GM18873 (cell line): Measurements from ENCODE around the gene MISP3.
"Not testable (repeated sequence)": the region's sequence is repeated elsewhere in the genome, so short reads cannot be mapped to it uniquely, and the experiment has no call there.

Experiments used
- ATAC-seq: cut with Tn5 transposase; IDR thresholded peaks from one replicate; pipeline ENCODE4 v1.9.1; 2021; ENCODE audit warnings: mild to moderate bottlenecking, moderate library complexity, moderate number of reproducible peaks; ENCODE audit not compliant: unreplicated experiment, low FRiP score

The MISP3 gene

DNA sequence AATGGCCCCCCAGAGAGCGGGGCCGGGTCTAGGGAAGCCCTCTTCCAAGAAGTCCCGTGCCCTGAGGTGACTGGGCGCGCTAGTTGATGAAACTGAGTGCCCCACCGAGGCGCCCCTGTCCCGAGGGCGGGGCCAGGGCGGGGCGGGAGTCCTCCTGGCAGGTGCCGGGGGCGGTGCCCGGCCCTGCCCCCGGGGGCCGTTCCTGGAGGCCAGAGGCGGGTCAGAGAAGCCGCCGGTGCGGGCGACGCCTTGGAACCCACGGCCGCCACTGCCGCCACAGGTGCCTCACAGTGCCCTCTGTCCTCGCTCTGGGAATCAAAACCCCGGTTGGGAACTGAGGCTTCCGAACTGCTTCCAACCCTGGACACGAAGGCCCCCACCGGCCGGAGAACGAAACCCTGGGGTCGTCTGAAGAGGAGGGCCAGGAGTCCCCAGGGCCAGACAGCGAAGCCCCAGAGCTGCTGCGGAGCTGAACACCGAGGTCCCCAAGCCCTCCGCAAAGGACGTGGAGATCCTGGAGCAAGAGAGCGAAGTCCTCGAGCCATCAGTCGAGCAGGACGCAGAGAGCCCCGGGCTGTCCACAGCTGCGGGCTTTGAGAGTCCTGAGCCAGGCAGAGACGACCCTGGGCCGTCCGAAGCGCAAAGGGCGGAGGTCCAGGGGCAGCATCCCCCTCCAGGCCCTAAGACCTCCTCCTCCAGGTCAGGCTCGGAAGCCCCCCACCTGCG is at the start of gene MISP3:
Gene MISP3, plus strand, starts transcription at position 252 of the 726 bp plus-strand sequence. CDS start 524 bp downstream, outside the sequence.
- ATAC-seq, result no peak

GRCh38 chr19:14023404-14024235 is 49.0 kb upstream of the MISP3 start:
- no peak for ATAC-seq

DNA sequence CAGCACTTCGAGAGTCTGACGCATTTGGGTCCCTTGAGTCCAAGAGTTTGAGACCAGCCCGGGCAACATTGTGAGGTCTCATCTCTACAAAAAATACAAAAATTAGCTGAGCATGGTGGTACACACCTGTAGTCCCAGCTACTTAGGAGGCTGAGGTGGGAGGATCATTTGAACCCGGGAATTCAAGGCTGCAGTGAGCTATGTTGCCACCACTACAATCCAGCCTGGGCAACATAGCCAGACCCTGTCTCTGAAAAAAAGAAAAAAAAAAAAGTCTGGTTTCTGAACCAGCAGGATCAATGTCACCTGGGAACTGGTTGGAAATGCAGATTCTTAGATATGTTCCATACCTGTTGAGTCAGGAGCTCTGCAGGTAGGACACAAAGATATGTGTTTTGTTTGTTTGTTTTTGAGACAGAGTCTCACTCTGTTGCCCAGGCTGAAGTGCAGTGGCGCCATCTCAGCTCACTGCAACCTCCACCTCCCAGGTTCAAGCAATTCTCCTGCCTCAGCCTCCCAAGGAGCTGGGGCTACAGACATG is 45.9 kb upstream of the MISP3 start:
- ATAC-seq, result not testable (repeated sequence)

GRCh38 chr19:14027856-14028450 is 44.6 kb upstream of the MISP3 start, which contains the start of gene RLN3:
Gene RLN3 (plus strand): TSS chr19:14028148. CDS start chr19:14028205, 57 bp downstream.
- ATAC-seq, result no peak

DNA sequence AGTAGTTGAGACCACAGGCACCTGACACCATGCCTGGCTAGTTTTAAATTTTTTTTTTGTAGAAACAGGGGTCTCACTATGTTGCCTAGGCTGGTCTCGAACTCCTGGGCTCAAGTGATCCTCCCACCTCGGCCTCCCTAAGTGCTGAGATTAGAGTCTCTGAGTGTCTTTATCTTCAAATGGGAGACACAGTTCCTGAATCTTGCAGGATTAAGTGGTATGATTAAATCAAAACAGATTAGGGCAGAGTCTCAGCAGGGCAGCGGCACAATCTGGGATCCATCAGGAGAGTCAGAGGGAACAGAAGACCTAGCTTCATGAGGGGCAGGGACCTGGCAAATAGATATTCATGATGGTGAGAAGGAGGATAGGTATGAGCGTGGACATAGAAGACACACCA is 43.7 kb upstream of the MISP3 start:
- no peak for ATAC-seq

DNA sequence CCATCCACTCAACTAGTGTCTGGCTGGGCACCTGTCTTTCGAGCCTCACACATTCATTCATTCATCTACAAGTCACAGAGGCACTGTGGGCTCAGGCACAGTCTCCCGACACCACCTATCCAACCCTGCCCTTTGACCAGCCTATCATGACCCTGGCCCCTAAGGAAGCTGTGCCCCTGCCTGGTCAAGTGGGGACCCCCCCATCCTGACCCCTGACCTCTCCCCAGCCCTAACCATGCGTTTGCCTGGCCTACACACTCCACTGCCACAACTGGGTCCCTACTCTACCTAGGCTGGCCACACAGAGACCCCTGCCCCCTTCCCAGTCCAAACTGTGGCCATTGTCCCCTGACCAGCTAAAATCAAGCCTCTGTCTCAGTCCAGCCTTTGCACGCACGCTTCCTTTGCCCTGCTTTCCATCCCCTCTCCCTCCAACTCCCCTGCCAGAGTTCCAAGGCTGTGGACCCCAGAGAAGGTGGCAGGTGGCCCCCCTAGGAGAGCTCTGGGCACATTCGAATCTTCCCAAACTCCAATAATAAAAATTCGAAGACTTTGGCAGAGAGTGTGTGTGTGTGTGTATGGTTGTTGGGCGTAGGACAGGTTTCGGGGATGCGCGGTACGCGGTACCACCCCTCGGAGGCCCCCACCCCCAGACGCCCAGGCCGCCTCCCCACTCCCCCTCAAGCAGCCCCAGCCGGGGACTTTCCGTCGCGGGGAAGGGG is 41.4 kb upstream of the MISP3 start:
- ATAC-seq, result no peak

GRCh38 chr19:14031719-14032480 is 40.7 kb upstream of the MISP3 start, which contains the start of gene IL27RA:
Gene IL27RA (plus strand): TSS chr19:14031762. CDS start chr19:14031873, 111 bp downstream.
- ATAC-seq, result no peak

- no peak for ATAC-seq
These were observed 38.6 kb upstream of the MISP3 start for GRCh38 chr19:14033946-14034345.

DNA sequence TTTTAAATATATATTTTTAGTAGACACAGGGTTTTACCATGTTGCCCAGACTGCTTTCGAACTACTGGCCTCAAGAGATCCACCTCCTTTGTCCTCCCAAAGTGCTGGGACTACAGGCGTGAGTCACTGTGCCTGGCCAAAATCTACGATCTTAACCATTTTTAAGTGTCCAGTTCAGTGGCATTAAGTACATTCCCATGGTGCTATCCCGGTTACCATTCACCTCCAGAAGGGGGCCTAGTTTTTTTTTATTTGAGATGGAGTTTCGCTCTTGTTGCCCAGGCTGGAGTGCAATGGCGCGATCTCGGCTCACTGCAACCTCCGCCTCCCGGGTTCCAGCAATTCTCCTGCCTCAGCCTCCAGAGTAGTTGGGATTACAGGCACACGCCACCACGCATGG is 37.4 kb upstream of the MISP3 start:
- ATAC-seq, result not testable (repeated sequence)

GRCh38 chr19:14035706-14036105 is 36.9 kb upstream of the MISP3 start:
- no peak for ATAC-seq

DNA sequence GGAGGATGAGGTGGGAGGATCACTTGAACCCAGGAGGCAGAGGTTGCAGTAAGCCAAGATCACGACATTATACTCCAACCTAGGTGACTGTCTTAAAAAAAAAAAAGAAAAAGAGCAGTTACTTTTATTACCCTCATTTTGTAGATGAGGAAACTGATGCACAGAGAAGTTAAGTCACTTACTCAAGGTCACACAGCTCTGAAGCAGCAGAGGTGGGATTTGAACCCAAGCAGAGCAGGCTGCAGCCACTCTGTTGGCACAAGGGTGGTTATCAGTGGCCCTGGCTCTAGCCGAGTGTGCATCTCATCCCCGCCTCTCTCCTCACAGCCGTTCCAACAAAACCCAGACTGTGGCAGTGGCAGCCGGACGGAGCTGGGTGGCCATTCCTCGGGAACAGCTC is 33.4 kb upstream of the MISP3 start:
- ATAC-seq, result no peak

DNA sequence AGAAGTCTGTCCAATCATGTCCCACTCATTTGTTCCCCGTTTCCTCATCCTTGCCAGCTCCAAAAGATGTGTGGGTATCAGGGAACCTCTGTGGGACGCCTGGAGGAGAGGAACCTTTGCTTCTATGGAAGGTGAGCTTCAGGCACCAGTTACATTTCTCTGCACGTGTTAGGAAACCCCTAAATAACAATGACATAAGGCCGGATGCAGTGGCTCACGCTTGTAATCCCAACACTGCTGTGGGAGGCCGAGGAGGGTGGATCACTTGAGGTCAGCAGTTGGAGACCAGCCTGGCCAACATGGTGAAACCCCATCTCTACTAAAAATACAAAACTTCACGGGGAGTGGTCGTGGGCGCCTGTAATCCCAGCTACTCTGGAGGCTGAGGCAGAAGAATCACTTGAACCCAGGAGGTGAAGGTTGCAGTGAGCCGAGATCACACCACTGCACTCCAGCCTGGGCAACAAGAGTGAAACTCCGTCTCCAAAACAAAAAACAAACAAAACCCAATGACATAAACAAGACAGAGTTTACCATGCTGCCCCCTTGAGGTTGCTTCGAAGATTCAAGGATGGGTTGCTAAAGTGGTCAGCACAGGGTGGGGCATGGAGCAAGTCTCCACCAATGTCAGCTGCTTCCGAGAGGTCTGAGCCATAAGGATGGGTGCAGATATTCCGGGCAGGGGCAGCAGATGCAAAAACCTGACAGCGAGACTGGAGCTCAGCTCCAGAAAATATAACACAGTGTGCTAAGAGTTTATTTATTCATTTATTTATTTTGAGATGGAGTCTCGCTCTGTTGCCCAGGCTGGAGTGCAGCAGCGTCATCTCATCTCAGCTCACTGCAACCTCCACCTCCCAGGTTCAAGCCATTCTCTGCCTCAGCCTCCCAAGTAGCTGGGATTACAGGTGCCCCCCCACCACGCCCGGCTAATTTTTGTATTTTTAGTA is 29.7 kb upstream of the MISP3 start:
- ATAC-seq, result not testable (repeated sequence)

DNA sequence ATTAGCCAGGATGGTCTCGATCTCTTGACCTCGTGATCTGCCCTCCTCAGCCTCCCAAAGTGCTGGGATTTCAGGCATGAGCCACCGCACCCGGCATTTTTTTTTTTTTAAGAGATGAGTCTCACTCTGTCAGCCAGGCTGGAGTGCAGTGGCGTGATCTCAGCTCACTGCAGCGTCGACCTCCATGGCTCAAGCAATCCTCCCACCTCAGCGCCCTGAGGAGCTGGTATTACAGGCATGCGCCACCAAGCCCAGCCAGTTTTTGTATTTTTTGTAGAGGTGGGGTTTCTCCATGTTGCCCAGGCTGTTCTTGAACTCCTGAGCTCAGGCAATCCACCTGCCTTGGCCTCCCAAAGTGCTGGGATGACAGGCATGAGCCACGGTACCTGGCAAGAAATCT is 24.7 kb upstream of the MISP3 start:
- not testable (repeated sequence) for ATAC-seq

GRCh38 chr19:14048443-14049153 is 24.0 kb upstream of the MISP3 start:
- ATAC-seq, result no peak

GRCh38 chr19:14050512-14050911 is 22.1 kb upstream of the MISP3 start:
- no peak for ATAC-seq

- not testable (repeated sequence) for ATAC-seq
These were observed 21.6 kb upstream of the MISP3 start for GRCh38 chr19:14050961-14051360.

- no peak for ATAC-seq
These were observed 20.6 kb upstream of the MISP3 start for GRCh38 chr19:14051980-14052379.

- ATAC-seq, result no peak
These were observed 20.1 kb upstream of the MISP3 start for GRCh38 chr19:14052470-14052869.
